HG02642 (cell line): ENCODE data around the gene FAM131B.
"Not testable (repeated sequence)": the region's sequence is repeated elsewhere in the genome, so short reads cannot be mapped to it uniquely, and the experiment has no call there.

Experiments used
- ATAC-seq: cut with Tn5 transposase; IDR thresholded peaks from one replicate; pipeline ENCODE4 v1.9.1; 2021; ENCODE audit warnings: mild to moderate bottlenecking; ENCODE audit not compliant: unreplicated experiment, poor library complexity

FAM131B gene

DNA sequence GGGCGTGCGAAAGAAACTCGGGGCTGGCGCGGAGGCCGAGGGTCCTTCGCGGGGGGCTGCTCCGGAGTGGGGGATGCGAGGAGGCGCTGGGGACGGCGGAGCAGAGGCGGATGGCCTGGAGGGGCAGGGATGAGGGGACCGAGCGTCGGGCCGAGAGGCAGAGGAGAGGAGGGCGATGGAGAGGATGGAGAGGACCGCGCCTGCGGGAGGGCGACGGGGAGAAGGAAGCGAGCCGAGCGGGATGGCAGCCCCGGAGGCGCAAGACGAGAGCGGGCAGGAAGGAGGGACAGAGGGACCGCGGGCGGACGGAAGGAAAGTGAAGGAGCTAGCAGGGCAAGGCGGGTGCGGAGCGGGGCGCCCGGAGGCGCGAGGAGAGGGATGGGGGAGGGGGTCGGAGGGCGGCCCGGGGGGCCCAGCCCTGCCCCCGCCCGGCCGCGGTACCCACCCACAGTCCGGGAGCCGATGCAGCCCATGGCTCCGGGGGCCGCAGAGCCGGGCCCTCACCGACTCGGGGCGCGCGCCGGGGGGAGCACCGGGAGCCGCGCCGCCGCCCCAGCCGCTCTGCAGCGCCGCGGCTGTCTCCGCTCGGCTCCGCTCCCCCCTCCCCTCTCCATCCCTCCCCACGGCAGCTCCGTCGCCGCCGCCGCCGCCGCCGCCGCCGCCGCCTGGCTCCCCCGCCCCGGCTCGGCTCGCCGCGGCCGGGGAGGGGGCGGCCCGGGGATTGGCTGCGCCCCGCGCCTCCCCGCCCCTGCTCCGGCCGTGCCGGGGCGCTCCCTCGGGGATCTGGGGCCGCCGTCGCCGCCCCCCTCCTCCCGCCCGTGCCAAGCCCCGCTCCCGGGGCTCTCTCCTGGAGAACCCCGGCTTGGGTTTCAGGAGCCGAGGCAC lies at the start of gene FAM131B:
Gene FAM131B, minus strand, starts transcription at position 583 of the 885 bp plus-strand sequence. Its CDS starts 110 bp downstream, at position 473.
- peak; percentile 55 for ATAC-seq

DNA sequence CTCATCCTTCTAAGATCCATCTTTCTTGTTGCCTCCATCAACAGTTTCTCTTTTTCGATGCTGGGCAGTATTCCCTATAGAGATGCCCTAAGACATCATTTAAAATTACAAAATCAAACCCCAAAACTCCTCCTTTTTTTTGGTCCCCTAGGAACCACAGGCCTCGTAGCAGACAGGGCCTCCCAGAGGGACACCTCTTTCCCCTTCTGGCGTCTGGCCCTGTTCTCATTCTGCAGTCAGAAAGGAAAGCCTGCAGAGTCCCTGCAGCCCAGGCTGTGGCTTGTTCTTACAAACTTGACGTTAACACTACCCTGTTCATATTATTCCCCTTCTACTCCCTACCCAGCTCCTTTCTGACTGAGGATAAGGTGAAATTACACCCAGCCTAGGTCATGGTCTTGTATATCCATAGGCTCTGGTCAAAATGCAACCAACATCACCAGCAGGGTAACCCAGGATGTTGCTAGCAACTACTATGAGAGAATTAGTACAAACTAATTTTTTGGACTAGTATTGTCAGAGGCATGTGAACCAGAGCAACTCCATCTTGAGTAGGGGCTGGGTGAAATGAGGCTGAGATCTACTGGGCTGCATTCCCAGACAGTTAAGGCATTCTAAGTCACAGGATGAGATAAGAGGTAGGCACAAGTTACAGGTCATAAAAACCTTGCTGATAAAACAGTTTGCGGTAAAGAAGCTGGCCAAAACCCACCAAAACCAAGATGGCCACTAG lies 49.6 kb upstream of the FAM131B start:
- no peak for ATAC-seq

DNA sequence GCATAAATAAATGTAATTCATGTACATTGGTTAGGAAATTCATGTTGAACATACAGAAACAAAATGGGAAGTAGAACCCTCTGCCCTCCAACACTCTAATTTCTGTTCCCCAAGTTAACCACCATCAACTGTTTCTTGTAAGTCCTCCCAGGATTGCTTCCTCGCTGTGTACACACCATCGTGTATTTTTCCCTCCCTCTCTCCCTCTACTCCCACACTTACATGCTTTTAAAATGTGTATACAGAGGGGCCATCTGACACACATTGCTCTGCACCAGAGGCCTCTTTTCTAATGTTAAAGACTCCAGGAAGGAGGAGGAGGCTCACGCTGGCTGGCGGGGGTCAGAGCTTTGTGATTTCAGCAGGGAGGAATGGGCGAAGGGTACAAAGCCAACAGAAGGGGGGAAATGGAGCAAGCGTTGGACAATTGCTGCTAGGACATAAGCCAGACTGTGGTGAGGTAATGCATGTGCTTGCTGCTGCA lies 48.0 kb upstream of the FAM131B start:
- no peak for ATAC-seq

DNA sequence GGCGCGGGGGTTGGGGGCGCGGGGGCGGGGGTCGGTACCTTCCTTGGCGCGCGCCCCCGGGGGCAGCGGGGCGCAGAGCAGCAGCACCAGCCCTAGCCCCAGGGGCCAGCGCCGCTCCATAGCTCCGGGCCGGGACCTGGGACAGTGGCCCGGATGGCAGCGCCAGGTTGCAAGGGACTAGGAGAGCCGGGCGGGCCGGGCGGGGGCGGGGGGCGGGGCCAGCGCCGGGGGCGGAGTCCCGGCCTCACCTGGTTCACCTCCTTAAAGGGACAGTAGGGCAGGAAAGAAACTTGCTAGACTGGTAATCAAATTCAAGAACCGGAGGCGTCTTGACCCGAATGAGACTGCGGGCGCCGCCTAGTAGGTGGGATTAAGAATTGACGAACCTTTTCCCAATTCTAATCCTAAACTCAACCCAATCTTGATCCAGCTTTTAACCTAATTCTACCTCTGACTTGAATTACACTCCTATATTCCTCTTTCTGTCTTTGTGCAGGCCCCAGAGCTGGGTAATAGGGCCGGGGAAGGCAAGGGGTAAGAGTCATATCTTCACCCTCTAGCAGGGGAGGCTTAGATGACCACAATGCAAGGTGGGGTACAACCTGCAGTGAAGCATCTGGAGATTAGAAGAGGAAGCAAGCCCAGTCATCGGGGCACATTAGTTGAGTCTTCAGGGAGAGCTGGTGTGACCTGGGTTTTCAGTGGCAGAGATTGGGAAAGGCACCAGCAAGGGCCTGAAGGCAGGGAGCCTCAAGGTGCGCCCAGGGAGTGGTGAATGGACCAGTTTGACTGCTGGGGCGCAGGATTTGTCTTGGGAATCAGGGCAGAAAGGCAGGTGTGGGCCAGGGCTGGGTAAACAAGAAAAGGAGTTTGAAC lies 46.4 kb upstream of the FAM131B start, which contains the start of gene EPHA1:
Gene EPHA1, minus strand, starts transcription at position 171 of the 876 bp plus-strand sequence. Its CDS starts 51 bp downstream, at position 120.
- no peak for ATAC-seq

DNA sequence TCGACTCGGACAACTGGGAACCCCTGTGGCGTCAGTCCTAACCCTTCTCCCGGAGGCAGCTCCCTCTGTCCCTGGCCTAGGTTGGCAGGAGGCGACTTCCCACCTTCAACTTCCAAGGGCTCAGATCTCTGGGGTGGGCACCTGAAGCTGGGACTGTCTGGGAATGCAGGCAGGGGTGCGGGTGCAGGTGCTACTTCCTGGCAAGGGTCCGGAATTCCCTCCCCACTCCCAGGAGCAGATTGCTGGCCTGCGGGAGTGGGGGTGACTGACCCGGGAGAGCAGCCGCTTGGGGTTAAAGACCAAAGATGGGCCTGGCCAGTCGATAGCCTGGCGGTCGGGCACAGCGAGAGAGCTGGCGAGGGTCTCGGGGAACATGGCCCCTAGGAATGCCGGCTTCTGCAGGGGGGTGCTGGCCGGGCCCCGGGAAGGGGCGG lies 45.8 kb upstream of the FAM131B start:
- no peak for ATAC-seq

DNA sequence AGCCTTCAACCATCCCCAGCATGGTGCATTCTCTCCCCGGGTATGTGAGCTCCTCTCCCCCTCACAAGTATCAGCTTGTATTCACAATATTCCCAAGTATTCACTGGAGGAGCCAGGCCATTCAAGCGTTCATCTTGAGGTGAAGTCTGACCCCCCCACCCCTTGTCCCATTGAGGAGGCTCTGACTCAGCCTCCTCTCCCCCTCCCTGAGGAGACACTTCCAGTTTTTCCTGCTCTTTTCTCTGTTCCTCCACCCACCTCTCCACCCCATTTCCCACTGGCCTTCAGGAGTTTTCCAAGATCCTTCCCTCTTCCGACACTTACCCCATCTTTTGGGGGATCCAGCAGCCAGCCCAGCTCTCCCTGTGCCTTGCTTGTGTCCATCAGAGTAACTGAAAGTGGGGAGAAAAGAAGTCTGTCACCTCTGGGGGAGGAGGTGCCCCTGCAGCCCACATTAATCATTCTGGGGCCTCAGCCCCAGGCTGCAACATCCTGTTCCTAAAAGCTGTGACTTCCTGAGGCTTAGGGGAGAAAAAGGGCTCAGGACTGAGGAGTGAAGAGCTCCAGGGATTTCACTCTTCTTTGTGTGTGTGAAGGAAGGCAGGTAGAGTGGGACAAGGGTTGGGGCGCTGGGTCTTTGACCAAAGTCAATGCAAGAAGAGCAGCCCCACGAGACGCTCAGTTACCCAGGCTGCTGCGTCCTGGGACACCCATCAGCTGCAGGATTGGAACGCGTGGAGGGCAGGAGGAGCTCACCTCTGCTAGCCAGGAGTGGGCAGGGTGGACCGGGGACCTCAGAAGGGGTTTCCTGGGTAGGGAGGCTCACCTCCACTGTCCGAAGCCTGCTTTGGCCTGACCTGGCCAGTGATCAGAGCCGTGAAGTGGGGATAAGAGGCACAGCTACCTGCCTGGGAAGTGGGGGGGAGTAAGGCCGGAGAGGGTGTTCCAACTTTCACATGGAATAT lies 45.1 kb upstream of the FAM131B start:
- no peak for ATAC-seq

DNA sequence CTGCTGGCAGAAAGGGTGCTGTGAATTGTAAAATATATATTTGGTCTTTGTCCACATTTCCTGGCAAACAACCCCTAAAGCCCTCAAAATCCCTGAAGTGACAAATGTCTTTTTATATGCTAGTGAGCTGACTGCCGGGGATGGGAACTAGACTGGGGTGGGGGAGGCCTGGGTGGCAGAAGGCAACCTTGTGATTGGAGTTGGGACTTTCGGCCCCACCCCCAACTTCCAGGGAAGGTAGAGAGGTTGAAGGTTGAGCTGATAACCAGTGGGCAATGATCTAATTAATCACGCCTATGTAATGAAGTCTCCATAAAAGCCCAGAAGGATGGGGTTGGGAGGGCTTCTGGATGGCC lies 43.5 kb upstream of the FAM131B start:
- no peak for ATAC-seq

DNA sequence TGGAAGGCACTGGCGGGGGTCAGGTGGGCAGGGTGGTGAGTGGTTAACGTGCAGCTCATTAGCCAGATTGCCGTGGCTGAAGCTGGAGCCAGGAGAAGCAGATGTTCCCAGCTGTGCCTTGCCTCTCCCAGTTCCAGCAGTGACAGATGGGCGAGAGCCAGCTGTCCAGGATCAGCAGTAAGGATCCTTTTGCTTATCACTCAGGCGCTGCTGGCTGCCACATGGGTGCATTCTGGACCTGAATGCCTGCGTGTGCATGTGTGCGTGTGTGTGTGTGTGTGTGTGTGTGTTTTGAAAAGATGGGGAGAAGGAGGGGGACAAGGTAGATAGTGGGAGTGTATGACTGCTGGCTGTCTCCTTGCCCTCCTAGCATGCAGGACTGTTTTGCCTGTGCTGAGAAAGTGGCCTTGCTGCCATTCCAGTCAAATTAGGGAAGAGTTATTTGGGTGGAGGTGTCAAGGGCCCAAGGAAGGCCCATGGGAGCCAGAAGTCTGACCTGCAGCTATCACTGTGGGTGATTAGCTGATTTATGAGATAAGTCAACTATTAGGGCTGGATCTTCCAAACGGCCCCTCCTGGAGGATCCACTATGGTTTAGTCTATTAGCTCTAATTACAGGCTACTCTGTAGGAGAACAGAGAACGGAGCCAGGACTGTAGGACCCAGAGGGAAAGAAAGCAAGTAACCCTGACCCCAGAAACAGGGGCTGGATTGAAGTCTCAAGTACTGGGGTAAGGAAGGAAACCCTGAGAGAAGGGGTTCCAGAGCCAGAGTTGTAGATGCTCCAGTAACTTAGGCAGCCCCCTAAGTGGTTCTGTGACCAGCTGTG lies 42.9 kb upstream of the FAM131B start:
- ATAC-seq = no peak

DNA sequence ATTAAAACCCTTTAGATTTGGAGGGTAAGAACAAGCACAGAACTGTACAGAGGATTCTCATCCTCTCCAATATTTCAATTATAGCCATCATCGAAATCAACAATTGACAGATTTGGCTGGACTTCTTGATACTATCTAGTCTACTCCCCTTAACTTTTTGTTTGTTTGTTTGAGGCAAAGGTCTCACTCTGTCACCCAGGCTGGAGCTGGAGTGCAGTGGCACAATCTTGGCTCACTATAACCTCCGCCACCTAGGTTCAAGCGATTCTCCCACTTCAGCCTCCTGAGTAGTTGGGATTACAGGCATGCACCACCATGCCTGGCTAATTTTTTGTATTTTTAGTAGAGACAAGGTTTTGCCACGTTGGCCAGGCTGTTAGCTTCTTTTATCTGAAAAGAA lies 39.7 kb upstream of the FAM131B start:
- not testable (repeated sequence) for ATAC-seq

DNA sequence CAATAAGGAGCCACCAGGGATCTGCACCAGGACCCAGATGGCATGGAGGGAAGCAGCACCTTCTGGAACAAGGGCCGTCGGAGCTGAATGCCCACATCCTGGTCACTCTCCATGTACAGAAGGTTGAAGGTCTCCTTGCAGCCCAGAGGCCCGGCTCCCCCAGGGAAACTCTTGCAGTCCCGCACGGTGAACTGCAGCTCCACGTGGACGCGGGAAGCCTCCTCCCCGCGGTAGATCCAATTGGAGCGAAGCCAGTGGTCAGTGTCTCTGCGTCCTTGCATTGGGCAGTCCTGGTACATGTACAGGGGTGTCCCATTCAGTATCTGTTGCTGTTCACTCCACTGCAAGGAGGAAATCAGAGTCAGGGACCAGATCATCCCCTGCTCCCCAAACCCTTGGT lies 38.8 kb upstream of the FAM131B start:
- ATAC-seq = no peak

DNA sequence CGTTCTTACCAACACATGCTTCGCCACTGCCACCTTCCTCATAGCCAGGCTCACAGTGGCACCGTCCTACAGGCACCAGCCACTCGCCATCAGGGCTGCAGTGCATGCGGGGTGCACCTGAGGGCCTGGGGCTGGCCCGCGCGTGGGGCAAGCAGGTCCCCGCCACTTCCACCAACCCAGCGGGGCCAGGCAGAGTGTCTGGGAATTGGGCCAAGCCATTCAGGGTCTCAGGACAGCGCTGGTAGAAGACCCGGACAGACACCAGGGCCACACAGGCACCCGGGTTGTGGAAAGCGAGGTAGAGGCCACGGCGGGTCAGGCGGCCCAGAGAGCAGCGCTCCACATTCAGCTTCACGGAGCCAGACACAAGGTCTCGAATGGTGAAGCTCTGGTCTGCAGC lies 37.1 kb upstream of the FAM131B start:
- no peak for ATAC-seq

DNA sequence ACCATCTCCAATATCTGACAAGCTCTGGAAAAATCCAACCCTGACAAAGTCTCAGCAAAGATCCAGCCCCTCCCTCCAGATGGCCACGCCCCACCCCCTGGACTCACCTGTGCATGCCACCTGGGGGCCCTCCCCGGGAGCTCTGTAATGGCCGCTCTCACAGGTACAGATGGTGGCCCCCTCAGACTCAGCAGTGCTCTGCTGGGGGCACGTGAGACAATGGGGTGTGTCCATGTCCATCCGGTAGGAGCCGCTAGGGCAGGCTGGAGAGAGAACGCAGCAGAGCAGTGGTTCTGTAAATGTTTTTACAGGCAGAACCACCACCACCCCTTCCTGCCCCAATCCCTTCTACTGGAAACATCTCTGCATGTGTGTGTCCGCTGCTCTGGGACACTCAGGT lies 36.6 kb upstream of the FAM131B start:
- no peak for ATAC-seq

DNA sequence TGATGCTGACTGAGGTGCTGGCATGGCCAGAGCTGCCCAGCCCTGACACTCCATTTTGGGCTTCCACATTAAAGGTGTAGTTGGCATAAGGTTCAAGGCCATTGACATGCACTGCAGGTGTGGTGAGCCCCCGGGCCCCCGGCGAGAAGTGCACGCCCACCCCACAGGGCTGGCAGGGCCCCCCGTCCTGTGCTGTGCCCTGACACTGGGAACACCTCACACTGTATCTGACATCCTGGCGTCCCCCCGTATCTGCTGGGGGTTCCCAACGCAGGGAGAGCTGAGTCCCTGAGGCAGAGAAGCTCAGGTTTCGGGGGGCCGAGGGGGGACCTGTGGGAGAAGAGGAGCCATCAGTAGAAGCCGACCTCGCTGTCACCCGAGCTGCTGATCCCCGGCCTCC lies 36.1 kb upstream of the FAM131B start:
- ATAC-seq = no peak

DNA sequence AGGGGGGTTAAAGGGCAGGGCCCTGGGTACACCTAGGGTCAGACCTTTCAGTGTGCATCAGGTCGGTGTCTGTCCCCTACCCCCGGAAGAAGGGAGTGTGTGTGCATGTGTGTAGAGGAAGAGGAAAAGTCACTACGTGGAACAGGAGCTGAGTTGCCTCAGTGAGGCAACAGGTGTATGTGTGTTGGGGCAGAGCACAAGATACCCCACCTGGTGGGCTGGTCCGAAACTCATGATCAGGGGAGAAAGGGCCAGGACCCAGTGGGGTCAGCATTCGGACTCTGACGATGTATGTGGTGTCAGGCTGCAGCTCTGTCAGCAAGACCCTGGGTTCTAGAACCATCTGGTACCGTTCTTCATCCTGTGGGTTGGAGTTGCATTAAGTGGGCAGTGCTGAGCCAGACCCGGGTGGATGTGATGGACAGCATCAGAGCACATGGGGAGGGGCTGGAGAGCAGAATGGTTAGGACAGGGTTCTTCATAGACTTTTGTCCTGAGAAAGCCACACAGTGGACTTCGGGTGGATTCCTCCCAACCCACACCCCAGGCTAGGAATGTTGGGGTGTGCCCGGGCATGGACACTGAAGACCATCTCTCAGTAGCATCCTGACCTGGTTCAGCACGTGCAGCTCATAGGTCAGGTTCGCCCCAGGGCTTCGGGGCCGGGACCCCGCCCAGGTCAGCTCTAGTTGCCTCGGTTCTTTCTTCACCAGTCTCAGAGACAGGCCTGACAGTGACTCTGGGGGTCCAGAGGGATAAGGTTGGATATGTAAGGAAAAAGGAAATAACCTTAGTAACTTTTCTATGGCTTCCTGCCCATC lies 35.4 kb upstream of the FAM131B start:
- ATAC-seq = no peak

DNA sequence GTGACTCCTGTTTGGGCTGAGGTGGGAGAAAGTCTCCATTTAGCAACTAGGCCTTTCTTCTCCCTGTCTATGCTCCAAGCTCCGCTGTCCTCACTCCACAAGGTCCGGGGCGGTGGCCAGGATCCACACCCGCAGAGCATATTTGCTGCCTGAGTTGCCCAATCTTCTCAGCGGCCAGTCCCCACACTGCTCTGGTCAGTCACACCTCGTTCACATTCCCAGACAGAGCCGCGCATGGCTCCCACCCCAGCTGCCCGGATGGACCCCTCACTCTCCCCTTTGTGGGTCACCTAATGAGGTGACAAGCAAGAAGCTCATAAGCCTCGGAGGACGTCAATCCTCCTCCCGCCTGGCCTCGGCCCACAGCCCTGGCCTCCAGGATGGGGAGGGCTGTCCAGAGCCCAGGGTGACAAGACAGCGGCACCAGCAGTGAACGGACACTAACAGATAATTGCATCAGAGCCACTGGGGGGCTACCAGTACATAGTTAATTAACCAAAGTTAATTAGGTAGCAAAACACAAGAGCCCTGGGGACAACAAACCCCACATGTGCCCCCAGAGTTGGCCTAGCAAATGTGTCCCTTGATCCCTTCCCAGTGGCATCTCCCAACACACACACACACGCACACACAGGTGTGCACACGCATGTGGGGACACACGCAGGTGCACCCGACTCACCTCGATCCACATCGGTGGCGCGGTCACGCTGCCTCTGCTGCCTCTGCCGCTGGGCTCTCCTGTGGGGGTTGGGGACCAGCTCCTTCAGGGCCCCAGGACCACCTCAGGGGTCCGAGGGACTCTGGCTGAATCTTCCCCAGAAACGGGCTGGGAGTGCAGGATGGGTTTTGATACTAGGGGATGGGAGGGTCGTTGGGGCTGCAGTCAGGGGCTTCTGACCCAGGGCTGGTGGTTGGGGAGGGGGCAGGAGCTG lies 34.4 kb upstream of the FAM131B start:
- no peak for ATAC-seq

DNA sequence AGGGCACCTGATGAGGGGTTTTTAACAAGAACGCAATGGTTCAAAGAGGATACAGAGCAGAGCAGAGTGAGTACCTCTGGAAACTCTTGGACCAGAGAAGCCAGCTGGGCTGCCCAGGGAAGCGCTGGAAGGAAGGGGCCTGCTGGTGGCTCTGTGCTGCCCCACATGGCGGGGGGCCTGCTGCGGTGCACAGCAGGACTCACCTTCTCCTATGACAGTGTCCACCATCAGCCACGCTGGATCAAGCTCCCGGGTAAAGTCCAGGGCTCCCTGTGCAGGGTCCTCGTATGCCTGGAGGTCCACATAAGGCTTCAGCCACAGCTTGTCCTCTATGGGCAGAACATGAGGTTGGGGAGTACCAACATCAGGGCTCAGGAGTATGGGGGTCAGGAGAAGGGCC lies 33.7 kb upstream of the FAM131B start:
- no peak for ATAC-seq
